Vagina (tissue), 2 donors: Measurements from ENCODE around the gene ZNF606. TPM values are rescaled to one million over a fixed set of nuclear protein-coding genes. Genes with fewer than 3 reads are reported as not detected.
"Not testable (repeated sequence)": the region's sequence is repeated elsewhere in the genome, so short reads cannot be mapped to it uniquely, and the experiment has no call there.

Experiments used
- DNase-seq, 2 donors: peaks; one replicate each; pipeline ENCODE4 v3.0.0-alpha.2; 2017; ENCODE audit errors: extremely low spot score in 2 of 2
- H3K27ac ChIP-seq: fragments of 200-600 bp; sonication (generic); one replicate; pipeline ENCODE4 v1.5.1; 2019
- H3K27me3 ChIP-seq: fragments of 200-600 bp; sonication (generic); one replicate; pipeline ENCODE4 v1.5.1; 2019
- H3K36me3 ChIP-seq, 2 donors: fragments of 200-600 bp; sonication (generic); one replicate each; pipeline ENCODE4 v1.5.1; 2017 to 2019
- H3K4me1 ChIP-seq: fragments of 200-600 bp; sonication (generic); one replicate; pipeline ENCODE4 v1.5.1; 2019
- H3K4me3 ChIP-seq, 2 donors: fragments of 200-600 bp; sonication (generic); 1 replicate in 1 of 2; 2 replicates in 1 of 2; pipeline ENCODE4 v1.5.1; 2016 to 2019
- H3K9me3 ChIP-seq: fragments of 200-600 bp; sonication (generic); one replicate; pipeline ENCODE4 v1.5.1; 2019
- POLR2A ChIP-seq, 2 donors: fragments of 450-650 bp; IDR thresholded peaks; one replicate each; pipeline ENCODE4 v1.6.1; 2017; ENCODE audit warnings: antibody characterized with exemption in 2 of 2, mild to moderate bottlenecking in 2 of 2, moderate library complexity in 2 of 2
- POLR2AphosphoS5 ChIP-seq, 2 donors: sonication (generic); formaldehyde crosslinking; IDR thresholded peaks; one replicate each; pipeline ENCODE4 v1.9.0; 2017; ENCODE audit warnings: antibody characterized with exemption in 2 of 2, mild to moderate bottlenecking in 2 of 2, low read depth in 1 of 2; ENCODE audit not compliant: insufficient read depth in 1 of 2
- intact Hi-C: fragments of 100-400 bp; cut with DNase I; formaldehyde crosslinking; loops from one replicate; pipeline ENCODE4 v1.15.1; 2023
- total RNA-seq: library from RNA; depleted of rRNA; stranded (reverse); fragments of >200 nt; gene quantifications from one replicate; pipeline ENCODE4 v1.2.3, GENCODE V29; 2016
- TF ChIP-seq, protein P1 (sequence below), 3 experiments: fragments of 450-650 bp in 2 of 3; fragments of 200-600 bp in 1 of 3; sonication (generic) in 1 of 3; IDR thresholded peaks; one replicate each; pipeline ENCODE4 v1.5.1; 2017 to 2019; ENCODE audit warnings: antibody characterized with exemption in 3 of 3, mild to moderate bottlenecking in 2 of 3, moderate library complexity in 2 of 3

ZNF606 gene
- total RNA-seq, 1 donor from 2014 or later: 10.1 TPM

DNA sequence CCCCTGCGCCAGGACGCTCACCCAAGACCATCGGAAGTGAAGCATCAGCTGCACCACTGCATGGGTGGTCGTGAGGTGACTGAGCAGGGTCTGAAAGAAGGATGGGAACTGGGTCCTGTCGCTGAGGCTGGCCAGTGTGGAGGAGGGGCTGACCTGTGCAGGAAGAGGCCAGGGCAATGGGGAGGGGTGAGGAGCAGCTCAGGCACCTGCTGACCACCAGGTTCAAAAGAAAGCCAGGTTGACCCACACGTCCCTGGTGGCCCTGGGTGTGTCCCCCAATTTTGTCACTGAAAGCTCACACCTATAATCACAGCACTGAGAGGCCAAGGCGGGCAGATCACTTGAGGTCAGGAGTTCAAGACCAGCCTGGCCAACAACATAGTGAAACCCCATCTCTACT lies 17.5 kb upstream of the ZNF606 start:
- Histone ChIP-seq H3K9me3 (no peaks in the 10 kb centered on the region), H3K36me3 (no peaks in the 10 kb centered on the region), H3K27ac (no peak overlapping the region), H3K4me1 (no peaks in the 10 kb centered on the region), H3K27me3 (no peaks in the 10 kb centered on the region), H3K4me3 (no peak overlapping the region)
- no peak for DNase-seq
- TF ChIP-seq POLR2A (IDR thresholded peaks at IDR 0.05) (no peak), POLR2AphosphoS5 (IDR thresholded peaks at IDR 0.05; ENCODE audit: insufficient read depth in 1 of 2, low read depth in 1 of 2) (no peak)
- TF ChIP-seq, protein P1, sequence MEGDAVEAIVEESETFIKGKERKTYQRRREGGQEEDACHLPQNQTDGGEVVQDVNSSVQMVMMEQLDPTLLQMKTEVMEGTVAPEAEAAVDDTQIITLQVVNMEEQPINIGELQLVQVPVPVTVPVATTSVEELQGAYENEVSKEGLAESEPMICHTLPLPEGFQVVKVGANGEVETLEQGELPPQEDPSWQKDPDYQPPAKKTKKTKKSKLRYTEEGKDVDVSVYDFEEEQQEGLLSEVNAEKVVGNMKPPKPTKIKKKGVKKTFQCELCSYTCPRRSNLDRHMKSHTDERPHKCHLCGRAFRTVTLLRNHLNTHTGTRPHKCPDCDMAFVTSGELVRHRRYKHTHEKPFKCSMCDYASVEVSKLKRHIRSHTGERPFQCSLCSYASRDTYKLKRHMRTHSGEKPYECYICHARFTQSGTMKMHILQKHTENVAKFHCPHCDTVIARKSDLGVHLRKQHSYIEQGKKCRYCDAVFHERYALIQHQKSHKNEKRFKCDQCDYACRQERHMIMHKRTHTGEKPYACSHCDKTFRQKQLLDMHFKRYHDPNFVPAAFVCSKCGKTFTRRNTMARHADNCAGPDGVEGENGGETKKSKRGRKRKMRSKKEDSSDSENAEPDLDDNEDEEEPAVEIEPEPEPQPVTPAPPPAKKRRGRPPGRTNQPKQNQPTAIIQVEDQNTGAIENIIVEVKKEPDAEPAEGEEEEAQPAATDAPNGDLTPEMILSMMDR (IDR thresholded peaks at IDR 0.05): no peak
- intact Hi-C loops: loop anchor here (5.0 kb wide), 1 partner anchor 137 kb away; no protein-coding TSS in a partner anchor

DNA sequence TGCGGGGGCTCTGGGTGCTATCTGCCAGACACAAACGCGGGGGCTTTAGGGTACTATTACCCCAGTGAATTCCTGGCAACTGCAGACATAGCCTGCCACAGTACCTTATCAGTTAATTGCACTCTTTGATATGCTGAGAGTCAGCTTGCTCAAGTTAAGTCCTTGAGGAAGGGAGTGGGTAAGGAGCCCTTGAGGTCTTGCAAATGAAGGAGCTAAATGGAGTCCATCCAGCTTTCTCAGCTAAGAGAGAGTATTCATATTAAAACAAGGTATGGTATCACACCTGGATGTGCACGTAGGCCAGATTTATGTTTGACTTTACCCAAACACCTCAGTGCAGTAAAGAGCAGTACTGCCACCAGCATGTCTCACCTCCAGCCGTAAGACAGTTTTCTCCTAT lies 11.5 kb upstream of the ZNF606 start:
- peaks cover 5% of the 10 kb centered on the region for H3K4me1 ChIP-seq
- H3K27me3 ChIP-seq: no peaks in the 10 kb centered on the region
- no peak overlapping the region for H3K27ac ChIP-seq
- TF ChIP-seq, protein P1 (IDR thresholded peaks at IDR 0.05): no peak
- no peak for TF ChIP-seq POLR2A (IDR thresholded peaks at IDR 0.05)
- TF ChIP-seq POLR2AphosphoS5 (IDR thresholded peaks at IDR 0.05; ENCODE audit: insufficient read depth in 1 of 2, low read depth in 1 of 2): no peak
- H3K36me3 ChIP-seq: no peaks in the 10 kb centered on the region
- no peak overlapping the region for H3K4me3 ChIP-seq
- intact Hi-C loops: no loop called here
- DNase-seq: no peak
- H3K9me3 ChIP-seq: no peaks in the 10 kb centered on the region

DNA sequence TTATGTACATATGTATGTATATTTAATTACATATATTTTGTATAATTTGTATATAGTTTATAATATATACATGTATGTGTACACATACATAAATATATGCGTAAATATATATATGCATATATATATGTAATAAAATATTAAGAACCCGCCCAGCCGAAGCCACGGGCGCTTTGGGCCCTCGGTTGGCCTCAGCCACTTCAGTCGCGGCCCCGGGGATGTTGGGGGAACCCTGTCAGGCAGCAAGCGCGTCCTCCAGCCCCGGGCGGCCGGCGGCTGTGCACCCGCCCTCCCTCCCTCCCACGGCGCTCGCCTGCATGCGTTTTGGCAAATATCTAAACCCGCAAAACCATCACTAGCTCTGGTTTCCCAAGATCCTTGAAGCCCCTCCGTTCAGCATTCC lies 7.9 kb upstream of the ZNF606 start:
- Histone ChIP-seq H3K27ac (no peak overlapping the region), H3K4me3 (no peak overlapping the region)

GRCh38 chr19:58009666-58010301 lies 7.2 kb upstream of the ZNF606 start:
- DNase-seq: no peak
- peaks cover 17% of the 10 kb centered on the region for H3K9me3 ChIP-seq
- peaks cover 0 to 29% of the 10 kb centered on the region in 2 donors for H3K36me3 ChIP-seq
- H3K4me1 ChIP-seq: peaks cover 5% of the 10 kb centered on the region
- no peak for TF ChIP-seq POLR2A (IDR thresholded peaks at IDR 0.05)
- peak; percentile 22 to 71 for TF ChIP-seq POLR2AphosphoS5 (IDR thresholded peaks at IDR 0.05; ENCODE audit: insufficient read depth in 1 of 2, low read depth in 1 of 2)
- TF ChIP-seq, protein P1 (IDR thresholded peaks at IDR 0.05): no peak
- peak overlapping the region; percentile 42 to 48 for H3K4me3 ChIP-seq
- H3K27me3 ChIP-seq: no peaks in the 10 kb centered on the region
- H3K27ac ChIP-seq: peak overlapping the region; percentile 30
- intact Hi-C loops: no loop called here

More for the DNA sequence above, 7.9 kb upstream of the ZNF606 start:
- intact Hi-C loops: no loop called here
- TF ChIP-seq, protein P1 (IDR thresholded peaks at IDR 0.05): no peak
- TF ChIP-seq POLR2AphosphoS5 (IDR thresholded peaks at IDR 0.05; ENCODE audit: insufficient read depth in 1 of 2, low read depth in 1 of 2) (no peak), POLR2A (IDR thresholded peaks at IDR 0.05) (no peak)
- peaks cover 5% of the 10 kb centered on the region for H3K4me1 ChIP-seq
- DNase-seq: no peak
- peaks cover 0 to 21% of the 10 kb centered on the region in 2 donors for H3K36me3 ChIP-seq
- no peaks in the 10 kb centered on the region for H3K27me3 ChIP-seq
- peaks cover 14% of the 10 kb centered on the region for H3K9me3 ChIP-seq

GRCh38 chr19:58009301-58009665 lies 6.7 kb upstream of the ZNF606 start:
- peak overlapping the region; percentile 42 to 48 for H3K4me3 ChIP-seq
- H3K27me3 ChIP-seq: no peaks in the 10 kb centered on the region
- TF ChIP-seq POLR2A (IDR thresholded peaks at IDR 0.05): no peak
- TF ChIP-seq, protein P1 (IDR thresholded peaks at IDR 0.05): no peak
- no peak for TF ChIP-seq POLR2AphosphoS5 (IDR thresholded peaks at IDR 0.05; ENCODE audit: insufficient read depth in 1 of 2, low read depth in 1 of 2)
- peaks cover 22% of the 10 kb centered on the region for H3K9me3 ChIP-seq
- intact Hi-C loops: no loop called here
- H3K27ac ChIP-seq: peak overlapping the region; percentile 30
- H3K4me1 ChIP-seq: peaks cover 7% of the 10 kb centered on the region
- no peak for DNase-seq
- peaks cover 0 to 34% of the 10 kb centered on the region in 2 donors for H3K36me3 ChIP-seq

DNA sequence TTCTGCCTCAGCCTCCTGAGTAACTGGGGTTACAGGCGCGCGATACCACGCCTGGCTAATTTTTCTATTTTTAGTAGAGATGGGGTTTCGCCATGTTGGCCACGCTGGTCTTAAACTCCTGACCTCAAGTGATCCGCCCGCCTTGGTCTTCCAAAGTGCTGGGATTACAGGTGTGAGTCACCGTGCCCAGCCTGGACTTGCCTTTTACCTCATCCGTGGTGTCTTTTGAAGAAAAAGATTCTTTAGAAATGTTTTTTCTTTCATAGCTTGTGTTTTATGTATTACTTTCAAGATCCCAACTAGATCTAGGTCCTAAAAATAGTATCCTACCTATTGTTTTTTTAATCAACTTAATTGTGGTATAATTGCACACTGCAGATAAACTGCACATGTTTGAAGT lies 6.3 kb upstream of the ZNF606 start:
- H3K4me3 ChIP-seq, intact Hi-C loops, H3K27me3 ChIP-seq, DNase-seq: not testable (repeated sequence)
- Histone ChIP-seq H3K9me3 (peaks cover 25% of the 10 kb centered on the region), H3K36me3 (peaks cover 0 to 38% of the 10 kb centered on the region in 2 donors), H3K27ac (peak overlapping the region; percentile 30), H3K4me1 (peaks cover 11% of the 10 kb centered on the region)
